Astrocyte of the spinal cord (primary cell): Measurements from ENCODE around the gene SGK2.

ENCODE experiments used
- DNase-seq: peaks from one replicate; pipeline ENCODE4 v3.0.0; 2011; ENCODE audit warnings: low read depth, low spot score
- H3K4me3 ChIP-seq: 2 replicates; pipeline ENCODE4 v1.5.1; 2011; ENCODE audit warnings: low read depth, mild to moderate bottlenecking, low read length, moderate library complexity
- in situ Hi-C: cut with HindIII; loops from 2 replicates; pipeline ENCODE4 v1.10.0; 2017; ENCODE audit warnings: low sequenced_read_pairs
- TF ChIP-seq, protein P1 (sequence below): IDR thresholded peaks from 2 replicates; pipeline ENCODE4 v1.5.1; 2012; ENCODE audit warnings: low read depth, mild to moderate bottlenecking, low read length, inconsistent platforms

The SGK2 gene

DNA sequence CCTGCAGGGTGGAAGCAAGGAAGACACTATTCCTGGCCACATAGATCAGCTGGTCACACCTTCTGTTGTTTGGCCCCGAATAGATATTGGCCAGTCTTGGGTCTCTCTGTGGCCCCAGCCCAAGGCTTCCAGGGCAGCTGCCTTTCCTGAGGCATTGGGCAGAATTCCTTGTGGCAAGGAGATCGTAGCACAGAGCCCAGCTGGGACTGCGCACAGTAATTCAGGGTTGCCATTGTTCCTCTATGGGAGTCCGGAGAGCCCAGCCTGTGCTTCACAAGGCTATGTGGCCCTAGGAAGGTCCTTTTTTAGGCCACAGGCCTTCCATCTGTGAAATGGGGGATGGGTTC, 6.9 kb downstream of the SGK2 start:
- in situ Hi-C loops: no loop called here
- H3K4me3 ChIP-seq: no peak overlapping the region
- TF ChIP-seq, protein P1, sequence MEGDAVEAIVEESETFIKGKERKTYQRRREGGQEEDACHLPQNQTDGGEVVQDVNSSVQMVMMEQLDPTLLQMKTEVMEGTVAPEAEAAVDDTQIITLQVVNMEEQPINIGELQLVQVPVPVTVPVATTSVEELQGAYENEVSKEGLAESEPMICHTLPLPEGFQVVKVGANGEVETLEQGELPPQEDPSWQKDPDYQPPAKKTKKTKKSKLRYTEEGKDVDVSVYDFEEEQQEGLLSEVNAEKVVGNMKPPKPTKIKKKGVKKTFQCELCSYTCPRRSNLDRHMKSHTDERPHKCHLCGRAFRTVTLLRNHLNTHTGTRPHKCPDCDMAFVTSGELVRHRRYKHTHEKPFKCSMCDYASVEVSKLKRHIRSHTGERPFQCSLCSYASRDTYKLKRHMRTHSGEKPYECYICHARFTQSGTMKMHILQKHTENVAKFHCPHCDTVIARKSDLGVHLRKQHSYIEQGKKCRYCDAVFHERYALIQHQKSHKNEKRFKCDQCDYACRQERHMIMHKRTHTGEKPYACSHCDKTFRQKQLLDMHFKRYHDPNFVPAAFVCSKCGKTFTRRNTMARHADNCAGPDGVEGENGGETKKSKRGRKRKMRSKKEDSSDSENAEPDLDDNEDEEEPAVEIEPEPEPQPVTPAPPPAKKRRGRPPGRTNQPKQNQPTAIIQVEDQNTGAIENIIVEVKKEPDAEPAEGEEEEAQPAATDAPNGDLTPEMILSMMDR: no peak
- no peak for DNase-seq

DNA sequence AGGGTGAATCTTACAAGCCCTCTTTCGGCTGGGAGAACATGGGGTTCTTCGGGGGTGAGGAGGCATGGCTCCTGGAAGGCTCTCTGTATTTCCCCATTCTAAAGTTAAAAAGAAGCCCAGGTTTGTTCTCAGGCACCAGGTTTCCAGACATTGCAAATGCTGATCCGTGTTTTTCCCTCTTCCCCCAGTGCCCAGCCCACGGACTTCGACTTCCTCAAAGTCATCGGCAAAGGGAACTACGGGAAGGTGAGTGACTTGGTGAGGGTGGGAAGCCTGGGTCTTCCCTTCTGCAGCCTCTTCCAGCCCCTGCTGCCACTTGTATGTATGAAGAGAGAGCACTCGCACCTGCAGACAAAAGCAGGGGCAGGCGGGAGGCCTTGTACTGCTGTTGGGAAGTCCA, 8.7 kb downstream of the SGK2 start:
- H3K4me3 ChIP-seq: no peak overlapping the region
- TF ChIP-seq, protein P1: no peak
- in situ Hi-C loops: no loop called here
- no peak for DNase-seq

- H3K4me3 ChIP-seq: no peak overlapping the region
- no peak for DNase-seq
- TF ChIP-seq, protein P1: no peak
- in situ Hi-C loops: no loop called here
Observed at GRCh38 chr20:43568706-43569105, 9.9 kb downstream of the SGK2 start.

DNA sequence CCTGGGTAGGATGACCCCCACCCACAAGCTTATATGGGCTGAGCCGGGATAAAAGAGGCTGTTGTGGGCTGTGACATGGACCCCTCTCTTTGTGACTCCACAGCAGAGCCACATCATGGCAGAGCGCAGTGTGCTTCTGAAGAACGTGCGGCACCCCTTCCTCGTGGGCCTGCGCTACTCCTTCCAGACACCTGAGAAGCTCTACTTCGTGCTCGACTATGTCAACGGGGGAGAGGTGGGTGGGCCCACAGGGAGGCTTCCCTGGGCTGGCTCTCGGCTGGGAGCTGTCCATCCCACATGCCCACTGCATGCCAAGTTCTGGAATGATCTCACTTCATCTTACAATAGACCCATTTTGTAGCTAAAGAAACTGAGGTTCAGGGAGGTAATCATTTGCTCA, 10.5 kb downstream of the SGK2 start:
- in situ Hi-C loops: no loop called here
- TF ChIP-seq, protein P1: no peak
- DNase-seq: no peak
- H3K4me3 ChIP-seq: no peak overlapping the region

DNA sequence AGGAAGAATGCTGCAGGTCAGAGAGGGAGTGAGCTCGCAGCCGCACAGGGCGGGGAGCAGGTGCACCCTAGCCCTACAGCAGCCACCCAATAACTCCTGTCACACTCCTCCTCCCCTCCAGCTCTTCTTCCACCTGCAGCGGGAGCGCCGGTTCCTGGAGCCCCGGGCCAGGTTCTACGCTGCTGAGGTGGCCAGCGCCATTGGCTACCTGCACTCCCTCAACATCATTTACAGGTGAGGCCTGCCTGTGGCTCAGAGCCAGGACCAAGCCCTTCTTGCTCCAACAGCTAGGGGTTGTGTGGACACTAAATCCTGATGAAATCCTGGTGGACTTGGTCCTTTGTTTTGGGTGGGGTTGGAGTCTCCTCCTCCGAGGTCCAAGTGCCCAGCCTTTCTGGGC, 11.7 kb downstream of the SGK2 start:
- in situ Hi-C loops: no loop called here
- DNase-seq: no peak
- no peak overlapping the region for H3K4me3 ChIP-seq
- TF ChIP-seq, protein P1: no peak

DNA sequence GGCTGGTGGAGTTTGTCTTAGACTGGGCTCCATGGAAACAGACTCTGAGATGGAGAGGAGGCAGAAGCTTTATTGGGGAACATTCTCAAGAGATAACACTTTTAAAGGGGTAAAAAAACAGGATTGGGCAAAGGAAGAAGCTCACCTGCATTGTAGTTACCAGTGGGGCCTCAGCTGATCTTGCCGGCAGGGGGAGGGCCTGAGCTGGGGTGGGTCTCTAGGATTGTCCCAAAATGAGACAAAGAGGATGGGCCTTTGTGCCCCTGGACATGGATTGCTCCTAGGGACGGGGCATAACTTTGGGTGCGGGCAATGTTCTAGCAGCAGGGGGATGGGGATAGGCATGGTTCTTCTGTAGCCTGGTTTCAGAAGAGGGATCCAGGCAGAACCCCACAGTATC, 12.5 kb downstream of the SGK2 start:
- DNase-seq: no peak
- TF ChIP-seq, protein P1: no peak
- H3K4me3 ChIP-seq: no peak overlapping the region
- in situ Hi-C loops: no loop called here

DNA sequence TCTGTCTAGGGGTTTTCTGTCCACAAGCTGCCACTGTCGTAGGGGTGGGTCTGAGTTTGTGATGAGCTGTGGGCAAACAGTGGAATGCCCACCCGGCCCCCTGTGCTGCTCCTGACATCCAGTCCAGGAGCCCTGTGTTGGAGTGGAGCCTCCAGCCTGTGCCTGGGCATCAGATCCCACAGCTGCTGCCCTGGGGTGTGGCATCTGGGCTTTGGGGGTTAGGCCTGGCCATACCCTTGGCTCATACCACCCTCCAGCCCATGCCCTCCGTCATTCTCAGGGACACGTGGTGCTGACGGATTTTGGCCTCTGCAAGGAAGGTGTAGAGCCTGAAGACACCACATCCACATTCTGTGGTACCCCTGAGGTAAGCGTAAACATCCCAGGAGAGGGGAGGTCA, 12.9 kb downstream of the SGK2 start:
- H3K4me3 ChIP-seq: no peak overlapping the region
- DNase-seq: no peak
- TF ChIP-seq, protein P1: no peak
- in situ Hi-C loops: no loop called here
